ENCODE data around the gene PRKAG2.

Gene PRKAG2

DNA sequence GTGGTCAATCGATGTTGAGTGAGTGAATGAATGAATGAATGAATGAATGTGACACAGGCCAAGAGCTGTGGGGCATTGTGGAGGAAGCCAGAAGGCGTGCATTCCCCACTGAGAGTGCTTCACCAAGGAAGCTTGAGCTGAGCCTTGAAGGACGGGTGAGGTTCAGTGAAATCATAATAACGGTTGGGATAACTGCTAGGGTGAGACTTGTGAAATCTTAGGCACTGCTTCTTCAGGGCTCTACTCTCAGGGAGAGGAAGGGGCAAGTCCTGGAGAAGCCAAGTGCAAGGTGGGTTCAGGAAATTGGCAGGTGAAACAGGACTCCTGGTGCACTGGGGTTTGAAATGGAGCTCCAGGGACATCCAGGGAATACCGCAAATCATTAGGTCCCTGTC lies 23.7 kb upstream of the PRKAG2 start:
- no peak for DNase-seq

DNA sequence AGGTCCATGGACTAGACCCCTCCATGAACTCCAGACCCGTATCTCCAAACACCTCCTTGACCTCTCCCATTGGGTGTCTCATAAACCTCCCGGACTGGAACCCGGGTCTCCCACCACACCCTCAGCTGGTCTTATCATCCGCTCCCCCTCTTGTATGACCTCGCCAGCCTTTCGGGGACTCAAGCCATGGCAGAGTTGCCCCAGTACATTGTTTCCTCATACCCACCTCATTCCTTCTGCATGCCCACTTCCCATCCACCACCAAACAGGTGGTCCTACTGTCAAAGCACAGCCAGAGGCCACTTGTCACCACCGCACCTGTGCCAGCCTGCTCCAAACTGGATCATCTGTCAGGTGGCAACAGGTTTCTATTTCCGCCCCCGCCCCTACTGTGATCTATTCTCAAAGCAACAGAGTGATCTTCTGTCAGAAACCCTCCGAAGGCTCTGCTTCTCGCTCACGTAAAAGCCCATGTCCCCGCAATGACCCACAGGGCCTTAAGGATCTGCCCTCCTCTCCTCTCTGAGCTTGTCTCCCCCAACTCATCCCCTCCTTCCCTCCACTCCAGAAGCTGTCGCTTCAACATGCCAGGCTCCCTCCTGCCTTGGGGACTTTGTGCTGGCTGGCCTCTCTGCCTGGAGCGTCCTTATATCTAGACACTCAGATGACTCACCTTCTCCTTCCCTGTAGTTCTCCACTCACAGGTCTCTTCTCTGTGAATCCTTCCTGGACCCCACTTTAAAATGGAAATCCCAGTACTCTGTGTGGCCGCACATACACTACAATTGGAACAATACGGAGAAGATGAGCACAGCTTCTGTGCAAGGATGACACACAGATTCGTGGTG lies 22.8 kb upstream of the PRKAG2 start:
- no peak for DNase-seq

DNA sequence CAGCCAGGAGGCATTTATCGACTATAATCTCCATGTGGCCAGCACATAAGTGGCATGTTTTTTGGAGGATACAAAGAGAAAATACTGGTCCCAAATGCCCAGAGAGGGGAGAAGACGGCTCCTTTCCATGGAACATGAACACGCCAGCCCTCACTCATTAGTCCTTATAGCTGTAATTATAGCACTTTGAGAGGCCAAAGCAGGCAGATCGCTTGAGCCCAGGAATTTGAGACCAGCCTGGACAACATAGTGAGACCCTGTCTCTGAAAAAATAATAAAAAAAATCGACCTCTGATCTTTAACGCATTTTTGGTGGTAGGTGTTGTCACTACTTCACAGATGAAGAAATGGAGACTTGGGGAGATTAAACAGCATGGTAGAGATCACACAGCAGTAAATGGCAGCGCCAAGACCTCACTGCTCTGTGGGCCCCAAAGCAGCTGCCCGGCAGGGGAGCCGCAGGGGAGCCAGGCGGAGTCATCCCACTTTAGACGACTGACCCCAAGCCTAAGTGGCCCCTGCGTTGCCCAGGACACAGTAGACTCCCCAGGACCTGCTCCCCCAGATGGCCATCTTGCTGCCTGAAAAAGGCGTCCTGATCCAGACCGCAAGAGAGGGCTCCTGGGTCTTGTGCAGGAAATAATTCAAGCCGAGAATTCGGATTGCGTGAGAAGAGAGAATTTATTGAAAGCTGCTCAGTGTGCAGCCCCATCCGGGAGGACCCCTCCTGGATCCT lies 21.2 kb upstream of the PRKAG2 start:
- no peak for DNase-seq

DNA sequence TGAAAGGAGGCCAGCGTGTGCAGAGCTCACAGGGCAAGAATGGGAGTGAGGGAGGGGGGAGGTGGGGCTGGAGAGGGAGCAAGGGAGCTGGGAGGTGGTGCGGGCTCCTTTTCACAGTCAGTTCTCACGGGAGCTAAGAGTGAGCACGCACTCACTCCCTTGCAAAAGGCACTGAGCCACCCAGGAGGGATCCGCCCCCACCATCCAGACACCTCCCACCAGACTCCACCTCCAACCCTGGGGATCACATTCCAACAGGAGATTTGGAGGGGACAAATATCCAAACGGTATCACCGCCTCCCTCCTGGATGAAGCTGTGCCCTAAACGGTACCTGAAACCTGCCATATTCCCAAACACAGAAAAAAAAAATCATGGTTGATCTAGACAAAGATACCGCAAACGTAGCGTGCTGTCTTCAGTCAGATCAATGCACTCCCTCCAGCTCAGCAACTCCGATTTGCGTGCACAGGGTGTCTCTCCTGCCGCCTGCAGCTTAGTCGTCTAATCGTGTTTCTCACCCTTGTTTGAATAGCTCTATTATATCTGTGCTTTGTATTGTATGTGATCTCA lies 20.3 kb upstream of the PRKAG2 start:
- DNase-seq = no peak

DNA sequence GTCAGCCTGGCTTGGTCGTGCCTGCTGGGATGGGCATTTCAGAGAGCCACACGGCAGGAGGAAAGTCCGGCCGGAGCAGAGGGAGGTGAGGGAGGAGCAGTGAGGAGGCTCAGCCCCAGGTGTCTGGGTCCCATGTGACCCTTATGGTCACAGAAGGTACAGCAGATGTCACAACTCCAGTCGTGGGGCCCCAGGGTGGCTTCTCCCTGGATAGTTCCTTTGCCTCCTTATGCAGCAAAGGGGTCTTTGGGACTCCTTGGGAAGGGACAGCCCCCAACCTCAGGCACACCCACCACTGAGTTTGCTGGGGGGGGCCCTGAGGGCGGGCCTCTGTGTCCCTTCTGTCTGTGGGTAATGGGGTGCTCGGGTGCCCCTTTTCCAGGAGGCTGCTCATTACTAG lies 19.6 kb upstream of the PRKAG2 start:
- no peak for DNase-seq

DNA sequence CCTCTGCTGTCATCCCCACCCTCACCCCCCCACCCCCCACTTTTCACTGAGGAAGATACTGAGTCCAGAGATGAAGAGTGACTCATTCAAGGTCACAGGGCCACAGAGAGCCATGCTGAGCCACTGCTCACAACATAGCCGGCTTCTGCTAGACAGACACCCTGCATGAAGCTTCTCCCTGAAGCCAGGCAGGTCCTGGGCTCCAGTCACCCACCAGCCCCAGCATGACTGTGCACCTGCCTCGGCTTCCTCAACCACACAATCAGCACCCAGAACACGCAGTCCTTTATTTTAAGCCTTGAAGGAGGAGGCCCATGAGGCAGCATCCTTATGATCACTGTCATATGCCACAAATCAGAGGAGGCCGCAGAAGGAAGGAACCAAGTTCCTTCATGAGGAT lies 19.2 kb upstream of the PRKAG2 start:
- DNase-seq = no peak

DNA sequence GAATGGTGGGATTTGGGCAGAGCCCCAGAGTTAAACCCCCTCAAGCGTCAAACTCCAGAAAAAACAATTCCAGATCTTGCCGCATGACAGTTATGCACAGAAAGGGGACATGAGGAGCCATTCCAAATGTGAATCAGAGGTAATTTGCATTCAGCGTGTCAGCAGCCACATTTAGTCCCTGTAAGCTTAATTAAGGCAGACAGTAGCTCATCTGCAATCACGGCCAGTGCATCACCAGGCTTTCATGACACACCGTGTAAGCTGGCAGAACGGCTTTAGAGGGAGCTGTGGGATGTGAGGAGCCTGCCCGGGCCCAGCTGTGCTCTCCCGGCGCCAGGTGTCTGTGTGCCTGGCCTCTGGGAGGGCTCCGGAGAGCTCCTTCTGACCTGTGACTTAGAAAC lies 18.7 kb upstream of the PRKAG2 start:
- no peak for DNase-seq

DNA sequence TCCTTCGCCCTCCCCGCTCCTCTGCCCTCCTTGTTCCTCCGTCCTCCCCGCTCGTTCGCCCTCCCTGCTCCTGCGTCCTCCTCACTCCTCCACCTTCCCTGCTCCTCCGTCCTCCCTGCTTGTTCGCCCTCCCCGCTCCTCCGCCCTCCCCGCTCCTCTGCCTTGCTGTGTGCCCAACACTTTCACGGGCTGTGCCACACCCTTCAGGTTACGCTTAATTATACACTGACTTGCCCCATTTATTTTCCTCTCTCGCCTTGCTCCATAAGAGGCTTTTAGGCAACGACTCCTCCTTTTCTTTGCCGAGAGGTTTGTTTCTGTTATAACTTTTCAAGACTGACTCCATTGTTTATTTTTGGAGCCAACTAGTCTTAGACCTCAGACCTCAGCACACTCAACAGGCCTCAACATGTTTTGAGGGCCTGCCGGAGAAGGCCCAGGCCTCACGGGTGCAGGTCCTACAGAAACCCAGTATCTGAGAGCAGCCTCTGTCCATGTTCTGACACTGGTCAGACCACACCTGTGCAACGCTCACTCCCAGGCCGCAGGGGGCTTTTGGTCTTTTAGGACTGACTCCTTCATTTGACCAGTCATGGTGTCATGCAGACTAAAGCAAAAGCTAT lies 18.2 kb upstream of the PRKAG2 start:
- DNase-seq = no peak

DNA sequence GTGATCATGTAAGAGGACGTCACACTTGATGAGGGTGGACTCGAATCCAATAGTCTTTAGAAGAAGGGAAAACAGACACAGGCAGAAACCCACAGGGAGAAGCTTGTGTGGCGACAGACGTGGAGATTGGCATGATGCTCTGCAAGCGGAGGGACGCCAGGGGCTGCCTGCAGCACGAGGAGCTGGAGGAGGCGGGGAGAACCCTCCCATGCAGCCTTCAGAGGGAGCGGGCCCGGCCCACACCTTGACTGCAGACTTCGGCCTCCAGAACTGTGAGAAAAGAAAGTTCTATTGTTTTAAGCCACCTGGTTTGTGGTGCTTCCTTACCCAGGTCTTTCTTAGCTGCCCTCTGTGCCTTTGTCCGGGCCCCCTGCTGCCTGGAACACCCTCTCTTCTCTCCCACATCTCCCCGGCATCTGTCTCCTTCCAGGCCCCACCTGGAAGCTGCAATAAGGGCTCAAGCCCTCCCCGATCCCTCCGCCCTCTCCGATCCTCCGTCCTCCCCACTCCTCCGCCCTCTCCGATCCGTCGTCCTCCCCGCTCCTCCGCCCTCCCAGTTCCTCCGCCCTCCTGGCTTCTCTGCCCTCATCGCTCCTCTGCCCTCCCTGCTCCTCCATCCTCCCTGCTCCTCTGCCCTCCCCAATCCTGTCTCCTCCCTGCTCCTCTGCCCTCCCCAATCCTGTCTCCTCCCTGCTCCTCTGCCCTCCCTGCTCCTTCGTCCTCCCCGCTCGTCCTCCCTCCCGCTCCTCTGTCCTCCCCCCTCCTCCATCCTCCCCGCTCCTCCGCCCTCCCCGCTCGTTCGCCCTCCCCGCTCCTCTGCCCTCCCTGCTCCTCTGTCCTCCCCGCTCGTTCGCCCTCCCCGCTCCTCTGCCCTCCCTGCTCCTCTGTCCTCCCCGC lies 17.4 kb upstream of the PRKAG2 start:
- no peak for DNase-seq

DNA sequence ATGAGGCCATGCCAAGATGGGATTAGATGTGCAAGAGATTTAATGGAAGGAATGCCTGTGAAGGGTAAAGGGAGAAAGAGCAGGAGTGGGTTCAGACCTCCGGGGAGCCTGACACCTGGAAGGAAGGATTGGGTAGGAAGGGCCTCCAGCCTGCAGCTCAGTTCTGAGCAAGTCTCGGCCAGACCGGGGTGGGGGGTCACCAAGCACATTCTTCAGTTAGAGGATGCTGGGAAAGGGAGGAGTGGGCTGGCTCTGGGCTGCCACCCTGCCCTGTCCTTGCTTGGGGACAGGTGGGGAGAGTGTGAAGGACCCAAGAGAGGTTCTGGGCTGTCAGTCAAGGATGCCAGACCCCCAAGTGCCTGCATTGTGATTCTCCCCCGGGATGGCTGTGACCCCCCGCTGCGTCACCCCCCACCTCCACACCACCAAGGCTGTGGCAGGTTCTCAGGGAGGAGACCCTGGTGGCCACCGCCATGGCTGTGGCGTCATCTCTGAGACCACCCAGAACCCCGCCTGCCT lies 16.5 kb upstream of the PRKAG2 start:
- DNase-seq = no peak

DNA sequence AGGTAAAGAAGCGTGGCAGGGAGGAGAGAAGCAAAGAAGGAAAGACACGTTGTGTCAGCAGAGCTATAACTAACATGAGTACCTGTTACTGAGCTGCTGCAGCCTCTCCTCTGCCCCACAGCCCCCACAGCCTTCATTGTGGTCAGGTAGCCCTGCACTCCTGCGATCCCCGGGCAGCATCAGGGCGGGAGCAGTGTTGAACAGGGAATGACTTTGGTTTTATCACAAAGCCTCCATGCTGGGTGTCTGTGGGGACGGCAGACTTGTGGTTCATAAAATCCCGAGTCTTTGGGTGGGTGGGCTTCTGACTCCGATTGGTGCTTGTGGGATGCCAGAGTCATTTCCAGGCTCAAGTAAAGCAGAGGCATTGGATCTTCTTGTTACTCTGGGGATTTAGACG lies 14.8 kb upstream of the PRKAG2 start:
- DNase-seq = no peak

DNA sequence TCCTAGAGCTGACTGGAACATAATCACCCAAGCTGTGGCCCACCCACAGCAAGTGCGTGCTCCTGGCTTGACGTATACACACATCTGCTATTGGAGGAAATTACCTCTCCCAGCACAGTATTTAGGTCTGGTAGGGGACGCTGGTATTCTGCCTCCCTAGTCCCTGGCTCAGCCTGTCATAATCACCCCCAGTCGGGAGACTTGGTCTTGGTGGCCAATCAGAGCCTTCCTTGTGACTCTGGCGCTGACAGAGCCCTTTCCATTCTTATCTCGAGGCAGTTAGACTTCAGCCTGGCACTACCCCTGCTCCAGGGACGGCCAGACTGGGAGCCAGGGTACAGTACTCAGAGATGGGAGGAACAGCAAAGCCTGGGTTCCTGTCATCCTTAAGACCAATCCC lies 14.3 kb upstream of the PRKAG2 start:
- DNase-seq = no peak

DNA sequence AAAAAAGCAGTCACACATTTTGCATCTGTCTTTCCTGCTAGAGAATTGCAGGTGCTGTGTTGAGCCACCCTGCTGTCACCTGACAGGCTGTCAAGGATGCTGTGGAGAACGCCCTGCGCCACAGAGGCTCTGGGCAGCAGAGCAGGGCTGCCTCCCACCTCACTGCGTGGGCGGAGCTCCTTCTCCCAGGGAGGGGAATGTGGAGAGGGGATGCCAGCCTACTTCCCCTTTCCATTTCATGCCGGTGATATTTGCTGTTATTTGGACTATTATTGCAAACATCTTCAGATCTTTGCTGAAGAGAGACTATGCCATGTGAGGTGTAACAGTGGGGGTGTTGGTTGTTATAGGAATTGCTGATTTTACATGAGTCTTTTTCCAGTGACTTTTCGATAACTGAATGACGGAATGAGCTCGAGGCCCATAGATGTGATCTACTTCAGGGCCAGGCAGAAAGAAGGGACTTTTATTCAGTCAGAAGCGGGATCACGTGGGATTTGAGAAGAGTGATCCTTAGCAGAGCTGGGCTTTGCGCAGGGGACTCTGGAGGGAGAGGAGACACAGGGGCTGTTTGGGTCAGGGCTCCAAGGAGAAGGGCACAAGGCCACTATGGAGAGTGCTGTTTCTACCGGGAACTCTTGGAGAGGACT lies 13.6 kb upstream of the PRKAG2 start:
- no peak for DNase-seq

DNA sequence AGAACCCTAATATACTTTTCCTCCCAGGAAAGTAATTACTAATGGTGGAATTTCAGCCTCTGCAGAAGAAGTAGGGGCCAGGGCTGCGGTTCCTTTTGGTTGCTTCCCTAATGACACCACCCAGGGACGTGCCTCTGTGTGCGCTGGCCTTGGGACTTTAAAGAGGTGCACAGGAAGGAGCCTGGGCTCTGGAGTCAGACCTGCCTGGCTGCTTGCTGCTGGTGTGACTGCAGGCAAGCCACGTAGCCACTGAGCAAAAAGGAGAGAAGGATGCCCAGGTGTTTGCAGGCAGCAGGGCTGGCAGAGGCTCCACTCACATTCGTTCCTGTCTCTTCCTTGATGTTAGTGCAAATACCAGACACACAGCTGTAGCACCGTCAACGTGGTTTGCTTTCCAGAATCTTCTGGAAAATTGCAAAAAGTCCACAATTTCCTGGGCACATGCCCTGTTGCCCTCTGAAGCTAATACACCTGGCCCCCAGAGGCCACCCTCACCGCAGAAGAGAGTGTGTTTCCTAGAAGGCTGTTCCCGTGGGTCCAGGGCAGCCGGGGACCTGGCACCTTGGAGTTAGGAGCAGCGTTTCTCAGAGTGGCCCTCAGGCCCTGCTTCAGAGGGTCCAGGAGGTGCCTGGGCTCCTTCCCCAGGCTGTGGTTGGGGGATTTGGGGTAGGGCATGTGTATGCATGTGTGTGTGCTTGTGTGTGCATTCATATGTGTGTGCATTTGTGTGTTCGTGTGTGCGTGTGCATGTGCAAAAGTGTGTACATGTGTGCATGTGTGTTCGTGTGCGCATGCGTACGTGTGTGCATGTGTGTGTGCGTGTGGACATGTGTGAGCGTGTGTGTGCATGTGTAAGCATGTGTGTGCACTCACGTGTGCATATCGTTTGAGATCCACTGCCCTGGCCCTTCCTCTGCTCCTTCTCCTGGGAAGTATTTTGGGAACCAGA lies 12.8 kb upstream of the PRKAG2 start:
- no peak for DNase-seq

DNA sequence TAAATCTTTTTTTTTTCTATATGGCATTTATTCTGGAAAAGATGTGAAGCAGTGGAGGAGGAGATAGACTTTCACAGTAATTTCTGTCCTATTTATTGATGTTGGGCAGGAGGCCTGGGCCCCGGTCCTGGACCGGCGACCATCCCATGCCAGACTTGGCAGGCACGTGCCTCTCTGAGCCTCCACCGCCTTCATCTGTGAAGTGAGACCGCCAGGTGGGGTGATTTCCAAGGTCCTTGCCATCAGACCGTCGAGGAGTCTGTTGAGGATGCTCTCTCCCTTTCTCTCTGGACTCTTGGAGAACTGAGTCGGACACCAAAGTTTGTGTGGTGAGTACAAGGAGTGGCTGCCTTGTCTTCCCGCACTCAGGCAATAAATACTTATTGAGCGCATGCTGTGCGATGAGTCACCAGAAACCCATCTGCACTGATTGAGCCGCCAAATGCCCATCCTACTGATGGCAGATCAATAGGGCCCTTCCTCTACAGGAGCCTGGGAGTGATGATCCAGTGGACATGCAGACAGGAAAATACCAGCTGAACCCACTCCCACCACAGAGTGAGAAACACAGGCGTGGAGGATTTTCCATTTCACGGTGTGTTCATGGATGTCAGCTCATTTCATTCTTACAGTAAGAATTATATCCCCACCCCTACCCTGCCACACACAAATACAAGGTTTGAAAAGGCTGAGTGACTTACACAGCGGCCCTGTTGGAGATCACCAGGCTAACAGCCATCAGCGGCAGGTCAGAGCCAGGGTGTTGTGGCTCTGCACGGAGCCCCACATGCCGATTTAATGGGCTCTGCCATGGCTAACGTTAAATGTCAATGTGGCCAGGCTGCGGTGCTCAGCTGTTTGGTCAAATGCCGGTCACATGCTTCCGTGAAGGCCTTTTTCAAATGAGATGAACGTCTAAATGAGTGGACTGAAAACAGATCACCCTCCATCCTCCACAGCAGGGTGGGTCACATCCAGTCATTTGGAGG lies 11.5 kb upstream of the PRKAG2 start:
- DNase-seq = no peak

DNA sequence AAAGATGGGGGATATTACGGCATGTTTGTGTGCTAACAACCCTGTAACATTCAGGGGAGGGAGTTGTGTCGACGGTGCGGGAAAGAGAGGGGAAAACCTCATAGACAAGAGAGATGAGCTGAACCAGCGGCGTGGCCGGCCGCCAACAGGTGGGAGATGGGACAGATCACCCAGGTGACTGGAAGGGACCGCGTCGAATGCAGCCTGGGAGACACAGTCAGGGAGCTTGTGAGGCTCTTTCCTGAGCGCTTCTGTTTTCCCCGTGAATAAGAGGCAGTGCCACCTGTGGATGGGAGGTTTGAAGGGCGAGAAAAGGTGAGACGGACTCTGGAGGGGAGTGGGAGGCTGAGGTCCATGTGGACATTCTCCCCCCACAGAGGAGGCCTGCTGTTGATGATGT lies 9.9 kb upstream of the PRKAG2 start:
- no peak for DNase-seq

DNA sequence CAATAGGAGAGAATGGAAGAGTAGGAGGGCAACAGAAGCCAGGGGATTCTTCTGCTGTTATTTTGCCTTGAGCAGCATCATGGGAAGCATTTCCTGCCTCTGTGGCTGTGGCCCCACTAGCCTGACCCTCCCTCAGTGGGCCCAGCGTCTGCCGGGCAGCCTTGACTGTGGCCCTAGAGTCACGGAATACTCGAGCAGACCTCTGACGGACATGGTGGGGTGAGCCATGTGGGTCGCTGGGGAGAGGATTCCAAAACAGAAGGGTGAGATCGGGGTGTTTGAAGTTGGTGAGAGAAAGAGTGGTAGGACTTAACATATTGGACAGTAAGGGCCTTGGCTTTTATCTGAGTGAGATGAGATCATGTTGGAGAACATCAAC lies 8.3 kb upstream of the PRKAG2 start:
- DNase-seq = no peak

DNA sequence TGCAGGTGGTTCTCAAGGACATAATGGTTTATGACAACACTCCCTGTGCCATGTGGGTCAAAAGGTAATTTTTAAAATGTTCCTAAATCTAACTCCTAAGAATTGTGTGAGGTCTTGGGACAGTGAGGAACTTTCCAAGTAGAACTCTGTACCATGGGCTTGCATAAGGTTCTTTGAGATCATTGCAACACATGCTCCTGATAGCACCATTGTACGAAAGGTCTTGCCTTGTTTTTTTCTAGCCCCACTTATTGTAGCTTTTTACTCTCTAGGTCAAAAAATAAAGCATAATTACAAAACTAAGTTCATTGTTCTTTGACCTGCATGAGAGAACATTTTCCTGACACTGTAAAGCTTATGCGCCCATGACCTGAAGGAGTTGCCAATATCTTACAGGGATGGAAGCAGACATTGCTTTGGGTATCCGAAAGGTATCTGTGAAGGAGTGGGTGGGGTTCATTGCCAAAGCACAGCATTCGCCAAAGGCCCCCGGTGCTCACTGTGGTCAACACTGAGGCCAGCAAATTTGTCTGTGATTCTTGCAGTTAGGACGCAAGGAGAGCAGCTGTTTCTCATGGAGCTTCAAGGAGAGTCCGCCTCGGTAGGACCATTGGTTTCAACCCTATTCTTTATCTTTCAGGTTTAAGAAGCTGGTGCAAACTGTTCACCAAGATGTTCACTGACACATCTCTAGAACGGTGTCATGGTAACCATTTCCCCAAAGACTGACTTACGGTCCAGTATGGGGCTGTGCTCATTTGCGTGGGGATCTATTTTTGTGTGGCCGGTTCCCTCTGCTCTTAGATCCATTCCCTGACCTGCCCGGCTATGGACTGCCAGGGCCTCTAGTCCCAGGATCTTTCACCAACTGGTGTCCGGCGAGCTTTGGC lies 7.6 kb upstream of the PRKAG2 start:
- no peak for DNase-seq
